Hepatic stellate cell (primary cell): ENCODE data around the gene ATP5MC2.
"Not testable (repeated sequence)": the region's sequence is repeated elsewhere in the genome, so short reads cannot be mapped to it uniquely, and the experiment has no call there.

Experiments used
- DNase-seq: peaks from one replicate; pipeline ENCODE4 v3.0.0; 2011; ENCODE audit warnings: low spot score

ATP5MC2 gene

GRCh38 chr12:53675701-53676607, at the start of gene ATP5MC2:
Gene ATP5MC2 (minus strand): TSS chr12:53676083. CDS start chr12:53672614, 3,469 bp downstream.
- peak; percentile 96 for DNase-seq

DNA sequence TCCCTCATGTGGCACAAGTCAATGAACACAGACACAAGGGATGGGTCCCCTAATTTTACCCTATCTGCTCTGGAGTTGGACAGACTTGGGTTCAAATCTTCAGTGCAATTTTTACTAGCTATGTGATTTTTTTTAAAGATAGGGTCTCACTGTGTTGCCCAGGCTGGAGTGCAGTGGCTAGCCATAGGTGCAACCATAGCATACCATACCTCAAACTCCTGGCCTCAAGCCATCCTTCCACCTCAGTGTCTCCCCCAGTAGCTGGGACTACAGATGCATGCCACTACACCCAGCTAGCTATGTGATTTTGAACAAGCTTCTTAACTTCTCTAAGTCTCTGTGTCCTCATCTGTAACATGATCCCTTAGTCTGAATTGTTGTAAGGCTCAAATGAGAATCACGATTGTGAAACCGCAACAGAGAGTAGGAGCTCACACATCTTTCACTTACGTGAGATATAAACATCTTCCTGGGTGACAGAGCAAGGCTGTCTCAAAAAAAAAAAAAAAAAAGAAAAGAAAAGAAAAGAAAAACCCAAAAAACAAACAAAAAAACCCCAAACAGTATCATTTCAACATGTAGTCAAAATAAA, 46.7 kb upstream of the ATP5MC2 start:
- DNase-seq: no peak

DNA sequence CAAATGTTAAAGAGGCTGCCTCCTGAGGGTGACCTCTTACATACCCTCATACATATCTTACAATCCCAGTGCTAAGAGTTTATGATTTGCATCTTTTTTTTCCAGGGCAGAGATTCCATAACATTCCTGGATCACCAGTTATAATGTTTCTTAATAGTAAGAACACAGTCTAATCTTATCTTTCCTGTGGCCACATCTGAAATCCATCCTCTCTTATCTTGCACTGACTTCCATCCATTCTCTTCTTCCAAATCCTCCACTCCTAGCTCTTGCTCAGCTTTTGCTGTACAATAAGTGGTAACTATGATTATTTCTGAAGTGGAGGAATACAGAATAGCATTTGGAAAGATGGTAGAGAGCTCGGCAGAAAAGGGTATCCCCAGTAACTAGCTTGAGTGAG, 45.1 kb upstream of the ATP5MC2 start:
- DNase-seq: no peak

DNA sequence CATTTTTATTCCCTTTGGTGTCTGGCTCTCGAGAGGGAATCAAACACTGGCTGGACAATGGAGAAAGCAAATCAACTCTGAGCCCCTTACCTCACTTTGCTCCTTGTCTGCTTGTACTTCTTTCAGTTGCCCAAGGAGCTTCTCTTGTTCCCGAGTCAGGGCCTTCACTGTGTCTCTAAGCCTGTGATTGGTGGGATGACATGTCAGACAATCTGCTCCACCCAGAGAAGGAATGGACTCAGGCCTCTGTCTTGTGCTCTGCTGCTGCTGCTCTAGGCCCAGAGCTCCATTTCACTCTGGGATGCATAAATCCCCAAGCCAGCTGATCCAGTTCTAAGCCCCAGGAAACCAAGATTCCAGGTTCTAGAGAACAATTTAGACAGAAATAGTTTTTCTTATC, 43.8 kb upstream of the ATP5MC2 start:
- no peak for DNase-seq

DNA sequence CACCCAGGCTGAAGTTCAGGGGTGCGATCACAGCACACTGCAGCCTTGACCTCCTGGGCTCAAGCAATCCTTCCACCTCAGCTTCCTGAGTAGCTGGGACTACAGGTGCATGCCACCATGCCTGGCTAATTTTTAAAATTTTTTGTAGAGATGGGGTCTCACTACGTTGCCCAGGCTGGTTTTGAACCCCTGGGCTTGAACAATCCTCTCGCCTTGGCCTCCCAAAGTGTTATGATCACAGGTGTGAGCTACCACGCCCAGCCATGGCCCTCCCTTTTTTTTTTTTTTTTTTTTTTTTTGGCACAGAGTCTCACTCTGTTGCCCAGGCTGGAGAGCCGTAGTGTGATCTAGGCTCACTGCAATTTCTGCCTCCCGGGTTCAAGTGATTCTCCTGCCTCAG, 42.7 kb upstream of the ATP5MC2 start:
- DNase-seq: not testable (repeated sequence)

- no peak for DNase-seq
Measured at GRCh38 chr12:53717319-53717718, 41.4 kb upstream of the ATP5MC2 start.

- no peak for DNase-seq
Measured at GRCh38 chr12:53714004-53714403, 38.1 kb upstream of the ATP5MC2 start.

GRCh38 chr12:53713516-53713915, 37.6 kb upstream of the ATP5MC2 start:
- DNase-seq: no peak

DNA sequence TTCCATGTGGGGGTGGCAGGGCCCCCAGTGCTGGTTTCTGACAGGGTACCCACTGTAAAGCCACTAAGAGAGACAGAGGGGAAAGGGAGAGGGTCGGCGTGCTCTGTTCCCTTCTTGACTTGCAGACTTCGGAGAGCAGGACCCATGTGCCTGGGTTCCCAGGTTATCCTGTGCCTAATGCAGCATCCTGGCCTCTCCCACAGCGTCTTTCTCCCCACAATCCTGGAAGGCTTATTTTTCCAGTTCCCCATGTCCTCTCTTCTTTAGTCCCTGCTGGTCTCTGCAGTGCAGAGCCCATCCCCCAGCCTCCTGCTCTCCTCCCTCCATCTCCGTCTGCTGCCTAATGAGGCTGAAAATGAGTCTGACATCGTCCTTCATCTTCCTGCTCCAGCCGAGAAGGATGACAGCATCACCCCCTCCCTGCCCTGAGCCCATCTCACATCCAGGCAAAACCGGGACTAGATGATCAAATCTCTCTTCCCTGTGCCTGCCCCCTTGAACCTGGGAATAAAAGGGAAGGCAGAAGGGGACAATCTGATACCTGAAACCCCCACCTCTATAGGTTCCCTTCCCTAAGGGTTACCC, 36.3 kb upstream of the ATP5MC2 start:
- no peak for DNase-seq

DNA sequence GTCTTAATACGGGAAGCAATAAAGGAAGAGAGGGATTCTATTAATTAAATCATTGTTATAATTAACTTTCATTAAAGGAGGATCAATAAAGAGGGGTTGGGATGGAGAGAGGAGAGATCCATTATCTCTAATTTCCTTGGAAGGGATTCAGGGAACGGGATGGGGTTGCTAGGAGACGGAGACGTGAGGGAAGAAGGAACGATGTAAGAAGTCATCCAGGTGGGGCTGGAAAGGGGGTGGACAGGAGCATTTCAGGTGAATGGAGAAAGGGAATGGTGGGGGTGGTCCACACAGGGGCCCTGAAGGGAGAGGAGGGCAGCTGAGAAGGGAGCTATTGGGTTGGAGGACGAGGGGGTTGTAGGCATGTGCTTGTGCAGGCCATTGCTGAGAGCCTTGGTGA, 34.2 kb upstream of the ATP5MC2 start:
- DNase-seq: no peak

DNA sequence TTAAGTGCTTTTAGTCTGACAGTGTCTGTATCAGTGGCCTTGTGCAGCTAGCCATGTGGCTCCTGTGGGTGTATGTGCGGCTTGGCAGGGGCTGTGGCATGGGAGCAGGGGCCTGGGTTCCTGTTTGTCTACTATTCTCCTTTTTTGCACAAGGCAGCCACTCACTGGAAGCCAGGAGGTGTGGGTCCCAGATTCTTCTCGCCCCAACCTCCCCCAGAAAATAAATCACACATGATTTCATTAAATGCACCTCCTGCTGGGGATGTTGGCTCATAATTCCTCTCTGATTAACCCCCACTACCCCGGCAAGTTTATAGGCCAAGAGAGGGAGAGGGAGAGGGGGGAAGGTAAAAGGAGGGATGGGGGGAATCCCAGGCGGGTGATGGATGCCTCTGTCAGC, 33.8 kb upstream of the ATP5MC2 start:
- DNase-seq: no peak

DNA sequence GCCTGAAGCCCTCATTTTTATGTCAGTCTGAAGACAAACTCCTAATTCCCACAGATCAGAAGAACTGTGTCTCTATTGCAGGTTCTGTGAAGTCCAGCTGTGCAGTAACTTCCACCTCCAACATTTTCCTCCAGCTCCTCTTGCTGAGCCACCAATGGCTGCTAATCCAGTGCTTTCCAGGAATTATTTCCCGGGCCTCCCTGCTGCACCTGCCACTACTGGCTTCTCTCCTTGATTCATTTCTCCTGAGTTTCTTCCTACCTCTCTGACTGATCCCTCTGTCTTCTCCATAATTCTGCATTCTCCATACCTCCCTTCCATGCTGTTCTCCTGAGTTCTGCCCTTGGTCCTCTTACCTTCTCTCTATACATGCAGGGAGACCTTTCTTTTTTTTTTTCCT, 30.2 kb upstream of the ATP5MC2 start:
- DNase-seq: no peak

DNA sequence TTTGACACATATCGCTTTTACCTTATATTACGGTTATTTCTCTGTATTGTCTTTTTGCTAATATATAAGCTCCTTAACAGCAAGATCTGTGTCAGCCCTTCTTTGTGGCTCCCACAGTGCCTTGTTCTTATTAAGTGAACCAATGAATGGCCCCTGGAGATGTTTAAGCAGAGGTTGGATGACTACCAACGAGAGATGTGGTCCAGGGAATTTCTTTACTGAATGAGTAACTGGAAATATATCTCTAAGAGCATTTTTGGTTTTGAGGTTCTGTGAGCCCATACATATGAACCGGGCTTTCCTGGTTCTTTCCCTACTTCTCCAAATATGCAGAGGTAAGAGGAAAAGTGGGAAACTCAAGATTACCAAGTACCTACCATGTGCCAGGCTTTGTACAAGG, 27.9 kb upstream of the ATP5MC2 start:
- DNase-seq: peak; percentile 28

DNA sequence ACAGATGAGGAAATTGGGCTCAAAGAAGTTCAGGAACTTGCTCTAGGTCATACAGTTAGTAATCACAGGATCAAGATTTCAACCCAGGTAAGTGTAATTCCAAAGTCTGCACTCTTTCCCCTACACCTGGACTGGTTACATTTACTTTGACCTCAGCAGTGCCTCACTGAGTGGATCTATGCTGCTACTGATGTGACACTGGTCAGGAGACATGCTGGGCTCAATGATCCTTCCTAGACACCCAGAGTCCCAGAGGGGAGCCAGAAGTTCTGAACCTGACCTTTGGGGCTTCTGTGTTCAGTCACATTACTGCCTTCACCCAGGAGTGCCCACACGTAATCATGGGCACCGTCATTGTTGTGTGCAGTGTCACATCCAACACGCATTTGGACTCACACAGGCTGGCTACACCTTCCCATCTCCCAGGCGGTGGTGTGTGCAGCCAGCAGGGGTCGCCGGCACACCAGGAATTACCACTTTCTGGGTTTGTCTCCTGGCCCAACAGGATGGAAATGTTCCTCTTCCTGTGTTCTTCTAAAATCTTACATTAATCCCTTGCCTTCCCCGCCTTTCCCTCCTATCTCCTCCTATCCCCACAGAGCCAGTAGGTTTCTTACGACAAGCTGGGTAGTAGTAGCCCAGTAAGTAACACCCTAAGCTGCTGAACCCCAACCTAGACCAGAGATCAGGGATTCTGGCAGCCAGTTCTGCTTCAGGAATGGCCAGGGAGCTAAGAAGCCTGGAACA, 25.8 kb upstream of the ATP5MC2 start:
- DNase-seq: peak; percentile 79

GRCh38 chr12:53700567-53700966, 24.7 kb upstream of the ATP5MC2 start:
- DNase-seq: no peak

DNA sequence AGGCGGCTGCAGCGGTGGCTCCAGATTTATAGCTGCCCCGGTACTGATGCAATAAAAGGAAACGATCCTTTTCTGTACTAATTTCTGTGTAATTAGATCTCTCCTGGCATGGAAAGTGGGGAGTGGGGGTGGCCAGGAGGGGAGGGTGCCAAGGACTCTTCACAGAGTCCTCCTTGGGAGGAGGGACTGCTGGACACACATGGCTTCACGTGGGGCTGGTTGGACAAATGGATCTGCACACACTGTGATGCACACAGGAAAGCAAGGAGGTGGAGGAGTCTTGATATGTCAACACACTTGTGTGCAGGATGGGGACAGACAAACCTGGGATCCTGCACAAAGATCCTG, 23.8 kb upstream of the ATP5MC2 start:
- no peak for DNase-seq

GRCh38 chr12:53698948-53699677, 23.2 kb upstream of the ATP5MC2 start:
- no peak for DNase-seq

DNA sequence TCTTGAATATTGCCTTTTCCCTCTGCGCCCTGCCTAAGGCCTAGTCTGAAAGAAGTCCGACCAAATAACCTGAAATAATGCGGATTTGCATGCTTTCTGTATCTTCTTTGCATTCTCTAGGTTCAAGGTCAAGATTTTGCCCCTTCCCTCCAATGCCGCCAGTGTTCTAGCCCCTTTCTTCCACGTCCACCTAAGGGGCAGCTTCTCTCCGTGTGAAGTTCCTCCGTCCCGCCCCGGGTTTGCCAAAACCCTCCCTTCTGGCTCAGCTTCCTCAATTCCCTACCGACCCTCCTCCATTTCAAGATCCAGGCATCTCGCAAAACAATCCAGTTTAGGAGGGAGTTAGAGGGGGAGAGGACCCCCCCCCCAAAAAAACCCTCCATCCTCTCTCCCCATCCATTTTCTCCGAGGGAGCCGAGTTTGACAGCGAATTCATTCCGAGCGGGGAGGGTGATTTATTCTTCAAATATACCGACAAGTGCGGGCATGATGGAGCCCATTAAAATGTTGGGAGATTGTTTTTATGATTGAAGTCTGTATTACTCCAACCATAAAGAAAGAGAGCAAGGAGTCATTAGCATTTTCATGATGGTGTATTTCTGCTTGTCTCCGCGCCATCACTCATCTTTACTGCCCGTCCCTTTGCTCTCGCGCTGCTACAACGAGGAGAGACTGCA, 20.9 kb upstream of the ATP5MC2 start:
- DNase-seq: no peak

- DNase-seq: peak; percentile 97
Measured at GRCh38 chr12:53696285-53696654, 20.4 kb upstream of the ATP5MC2 start.

DNA sequence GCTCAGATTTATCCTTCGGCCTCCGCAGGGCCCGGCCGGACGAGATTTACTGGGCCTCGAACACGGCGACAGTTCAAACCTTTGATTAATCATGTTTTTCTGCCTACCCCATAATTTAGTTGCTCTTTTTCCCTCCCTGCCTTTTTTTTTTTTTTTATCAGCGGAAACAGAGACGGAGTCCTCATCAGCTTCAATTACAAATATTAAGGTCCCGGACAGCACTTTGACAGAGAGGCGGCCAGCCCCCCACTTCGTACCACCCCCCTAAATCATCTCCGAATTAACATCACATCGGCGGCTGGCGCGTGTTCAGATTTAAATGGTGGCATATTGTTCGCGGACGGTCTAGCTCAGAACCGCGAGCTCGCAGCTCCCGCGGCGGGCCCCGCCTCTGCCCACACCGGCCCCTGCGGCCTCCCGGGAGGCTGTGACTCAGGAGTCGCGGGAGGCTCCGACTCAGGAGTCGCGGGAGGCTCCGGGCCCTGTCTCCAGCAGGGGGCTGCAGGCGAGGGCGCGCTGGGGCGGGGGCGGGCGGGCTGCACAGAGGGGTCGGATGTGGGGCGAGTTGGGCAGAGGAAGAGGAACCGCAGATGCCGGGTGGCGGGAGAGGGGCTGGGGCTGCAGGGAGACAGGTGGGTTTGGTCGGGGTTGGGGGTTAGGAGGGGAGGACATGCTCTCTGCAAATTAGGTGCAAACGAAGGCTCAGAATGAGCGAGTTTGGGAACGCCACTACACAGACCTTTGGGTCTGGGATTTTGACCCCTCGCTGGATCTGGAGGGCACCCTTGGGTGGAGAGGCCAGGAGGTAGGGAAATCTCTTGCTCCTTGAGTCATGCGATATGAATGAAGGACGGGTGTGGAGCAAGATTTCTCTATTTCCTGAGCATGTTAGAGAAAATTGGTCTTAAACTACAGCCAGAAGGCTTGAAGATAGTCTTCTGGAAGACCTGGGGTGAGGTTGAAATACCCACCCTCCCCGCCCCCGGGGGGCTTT, 19.6 kb upstream of the ATP5MC2 start:
- peak; percentile 80 for DNase-seq
